Mesenchymal stem cell (in vitro differentiated cells and primary cell): ENCODE results near the gene HOXB3.

Experiments
- DNase-seq: peaks from one replicate; pipeline ENCODE4 v3.0.0-alpha.2; 2013
- H2AFZ ChIP-seq: one replicate; pipeline ENCODE4 v1.6.1; 2013; ENCODE audit warnings: low read depth, mild to moderate bottlenecking, control low read depth, inconsistent platforms, low read length, moderate library complexity
- H2AK5ac ChIP-seq: 2 replicates; pipeline ENCODE4 v1.6.1; 2013; ENCODE audit warnings: low read length, moderate library complexity, mild to moderate bottlenecking, inconsistent platforms; ENCODE audit not compliant: severe bottlenecking
- H2BK120ac ChIP-seq: one replicate; pipeline ENCODE4 v1.6.1; 2013; ENCODE audit warnings: low read depth, mild to moderate bottlenecking, inconsistent platforms, low read length, moderate library complexity
- H2BK12ac ChIP-seq, 2 experiments: one replicate each; pipeline ENCODE4 v1.6.1; 2013; ENCODE audit warnings: inconsistent platforms in 2 of 2, low read length in 2 of 2, mild to moderate bottlenecking in 2 of 2, moderate library complexity in 2 of 2, control low read depth in 1 of 2
- H2BK15ac ChIP-seq: one replicate; pipeline ENCODE4 v1.6.1; 2013; ENCODE audit warnings: mild to moderate bottlenecking, low read depth, inconsistent platforms; ENCODE audit not compliant: poor library complexity, severe bottlenecking
- H2BK5ac ChIP-seq: 2 replicates; pipeline ENCODE4 v1.6.1; 2013; ENCODE audit warnings: low read depth, mild to moderate bottlenecking, low read length, control low read depth, inconsistent platforms; ENCODE audit not compliant: poor library complexity, severe bottlenecking
- H3K14ac ChIP-seq, 2 experiments: one replicate each; pipeline ENCODE4 v1.6.1; 2013; ENCODE audit warnings: inconsistent platforms in 2 of 2, low read length in 2 of 2, control low read depth in 1 of 2, mild to moderate bottlenecking in 1 of 2, moderate library complexity in 1 of 2
- H3K18ac ChIP-seq, 2 experiments: one replicate each; pipeline ENCODE4 v1.6.1; 2013; ENCODE audit warnings: inconsistent platforms in 2 of 2, low read length in 2 of 2, control low read depth in 1 of 2, low read depth in 1 of 2, mild to moderate bottlenecking in 1 of 2
- H3K23ac ChIP-seq, 2 experiments: one replicate each; pipeline ENCODE4 v1.6.1; 2013; ENCODE audit warnings: inconsistent platforms in 2 of 2, low read length in 2 of 2, mild to moderate bottlenecking in 2 of 2, moderate library complexity in 2 of 2, control low read depth in 1 of 2
- H3K27ac ChIP-seq: 2 replicates; pipeline ENCODE4 v1.5.1; 2013; ENCODE audit warnings: mild to moderate bottlenecking, moderate library complexity, low read length, control low read depth, inconsistent platforms; ENCODE audit not compliant: poor library complexity, severe bottlenecking
- H3K27me3 ChIP-seq, 2 experiments: 2 replicates each; pipeline versions ENCODE4 v1.6.1 to v1.7.0; 2013; ENCODE audit warnings: low read length in 2 of 2, mild to moderate bottlenecking in 2 of 2, moderate library complexity in 2 of 2, control low read depth in 1 of 2, inconsistent platforms in 1 of 2; ENCODE audit not compliant: control insufficient read depth in 1 of 2, insufficient read depth in 1 of 2
- H3K36me3 ChIP-seq, 2 experiments: 2 replicates each; pipeline versions ENCODE4 v1.6.1 to v1.7.0; 2013; ENCODE audit warnings: low read length in 2 of 2, control low read depth in 1 of 2, inconsistent platforms in 1 of 2, low read depth in 1 of 2, mild to moderate bottlenecking in 1 of 2; ENCODE audit not compliant: insufficient read depth in 2 of 2, control insufficient read depth in 1 of 2
- H3K4ac ChIP-seq, 2 experiments: one replicate each; pipeline ENCODE4 v1.6.1; 2013; ENCODE audit warnings: inconsistent platforms in 2 of 2, low read length in 2 of 2, mild to moderate bottlenecking in 2 of 2, moderate library complexity in 2 of 2, control low read depth in 1 of 2, low read depth in 1 of 2
- H3K4me1 ChIP-seq: 2 replicates; pipeline ENCODE4 v1.6.1; 2013; ENCODE audit warnings: low read depth, low read length, control low read depth; ENCODE audit not compliant: control insufficient read depth, insufficient read depth
- H3K4me2 ChIP-seq: 2 replicates; pipeline ENCODE4 v1.6.1; 2013; ENCODE audit warnings: low read length, mild to moderate bottlenecking, inconsistent platforms; ENCODE audit not compliant: poor library complexity, severe bottlenecking
- H3K4me3 ChIP-seq, 2 experiments: 2 replicates each; pipeline versions ENCODE4 v1.5.1 to v1.7.0; 2013; ENCODE audit warnings: low read length in 2 of 2, mild to moderate bottlenecking in 2 of 2, control low read depth in 1 of 2, low read depth in 1 of 2; ENCODE audit not compliant: insufficient read depth in 1 of 2
- H3K79me1 ChIP-seq: replicated peaks from 2 replicates; pipeline ENCODE4 v1.6.1; 2013; ENCODE audit warnings: mild to moderate bottlenecking, control low read depth, low read length, inconsistent platforms; ENCODE audit not compliant: poor library complexity, severe bottlenecking
- H3K9ac ChIP-seq: 2 replicates; pipeline ENCODE4 v1.7.0; 2013; ENCODE audit warnings: mild to moderate bottlenecking, low read length, moderate library complexity
- H3K9me3 ChIP-seq: 2 replicates; pipeline ENCODE4 v1.7.0; 2013; ENCODE audit warnings: mild to moderate bottlenecking, low read length; ENCODE audit not compliant: control insufficient read depth
- H4K8ac ChIP-seq: one replicate; pipeline ENCODE4 v1.6.1; 2013; ENCODE audit warnings: inconsistent platforms, mild to moderate bottlenecking, low read length, moderate library complexity
- H4K91ac ChIP-seq: one replicate; pipeline ENCODE4 v1.6.1; 2013; ENCODE audit warnings: mild to moderate bottlenecking, low read length, inconsistent platforms
- WGBS: methylation state at CpG from one replicate; pipeline ENCODE4 v1.1.7; 2013; ENCODE audit warnings: mixed read lengths; 5-methylcytosine and 5-hydroxymethylcytosine counted together

Gene HOXB3

DNA sequence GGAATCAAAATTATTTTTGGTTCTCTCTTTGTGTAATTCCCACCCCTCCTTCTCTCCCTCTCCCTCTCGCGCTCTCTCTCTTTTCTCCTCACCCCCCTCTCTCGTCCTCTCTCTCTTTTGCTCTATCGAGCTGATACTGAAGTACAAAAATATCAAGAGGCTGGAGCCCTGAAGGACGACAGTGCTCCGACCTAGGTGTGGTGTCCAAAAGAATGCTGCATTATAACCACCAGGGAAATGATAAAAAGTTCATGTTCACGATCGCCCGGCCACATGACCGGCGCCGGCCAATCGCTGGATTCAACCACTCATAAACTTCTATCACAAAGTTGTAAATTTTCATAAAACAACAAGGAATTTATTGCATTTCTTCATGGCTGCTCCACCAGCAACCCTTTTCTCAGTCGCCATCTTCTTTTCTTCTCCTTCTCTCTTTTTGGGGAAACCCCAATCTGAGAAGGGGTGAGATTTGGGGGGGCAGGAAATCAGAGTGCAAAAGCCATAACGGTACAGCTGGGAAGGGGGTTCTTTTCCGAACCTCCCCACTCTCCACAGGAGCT lies 14.8 kb upstream of the HOXB3 start, which contains the start of gene HOXB6:
TSS of gene HOXB6 (minus strand) at position 217 of the 560 bp plus-strand sequence. CDS start 6,836 bp downstream, outside the sequence.
- peak; percentile 89 for DNase-seq
- Histone ChIP-seq H3K79me1 (peaks cover 14% of the 10 kb centered on the region), H3K4me2 (peak within 1 kb of the TSS; percentile 91), H3K18ac (peak within 1 kb of the TSS; percentile 93 to 94), H4K91ac (peak within 1 kb of the TSS; percentile 71), H2BK15ac (peak within 1 kb of the TSS; percentile 80), H2AK5ac (peak within 1 kb of the TSS; percentile 84), H3K27me3 (peaks cover 0 to 7% of the 10 kb centered on the region in 2 experiments), H2BK5ac (peak within 1 kb of the TSS; percentile 69), H3K14ac (peak within 1 kb of the TSS; percentile 76 to 96), H2BK120ac (peak within 1 kb of the TSS; percentile 96), H3K4me3 (peak within 1 kb of the TSS; percentile 63 to 92), H3K4me1 (peaks cover 28% of the 10 kb centered on the region), H3K36me3 (peaks cover 5 to 13% of the 10 kb centered on the region in 2 experiments), H4K8ac (no peak within 1 kb of the TSS), H3K27ac (peak within 1 kb of the TSS; percentile 95), H3K23ac (peak within 1 kb of the TSS; percentile 54 to 55), H2AFZ (no peak within 1 kb of the TSS), H2BK12ac (peak within 1 kb of the TSS; percentile 25 to 98), H3K4ac (peak within 1 kb of the TSS; percentile 61 to 99), H3K9me3 (no peaks in the 10 kb centered on the region), H3K9ac (peak within 1 kb of the TSS; percentile 96)
- WGBS = under 1% methylated on average over 13 of the region's 16 CpGs

DNA sequence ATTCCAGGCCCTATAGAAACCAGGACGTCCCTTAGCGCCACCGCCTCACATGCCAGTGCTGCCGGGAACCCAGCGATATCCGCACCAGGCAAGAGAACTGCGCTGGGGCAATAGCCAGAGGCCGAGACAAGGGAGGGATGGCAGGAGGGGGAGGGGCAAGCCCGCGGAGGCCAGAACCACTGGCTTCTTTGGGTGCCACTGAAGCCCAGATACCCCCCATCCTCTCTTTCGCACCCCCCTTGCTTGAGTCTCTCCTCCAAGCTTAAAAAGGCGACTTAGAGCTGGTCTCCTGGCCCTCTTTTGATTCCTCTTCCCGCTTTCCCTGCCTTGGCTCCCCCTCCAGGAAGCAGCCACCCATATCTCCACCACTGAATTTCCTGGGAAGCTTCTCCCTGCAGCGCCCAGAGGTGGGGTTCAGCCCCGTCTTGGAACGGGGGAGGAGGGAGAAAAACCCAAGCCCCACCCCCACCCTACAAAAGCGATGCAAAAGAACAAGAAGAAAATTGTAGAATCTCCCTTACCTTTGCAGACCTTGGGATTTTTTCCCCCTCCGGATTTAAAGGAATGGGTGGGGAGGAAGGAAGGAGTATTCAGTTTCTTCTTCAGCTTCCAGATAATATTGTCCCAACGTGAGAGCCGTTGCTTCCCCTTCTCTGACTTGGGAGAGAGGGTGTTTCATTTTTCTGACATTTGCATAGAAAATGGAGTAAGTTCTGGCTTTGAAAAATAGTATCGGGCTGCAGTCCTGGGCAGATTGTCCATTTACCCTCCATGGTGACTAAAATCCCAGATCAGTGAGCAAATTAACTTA lies 14.1 kb upstream of the HOXB3 start:
- Histone ChIP-seq H3K14ac (peak overlapping the region; percentile 76 to 96), H2BK5ac (peak overlapping the region; percentile 69), H3K18ac (peak overlapping the region; percentile 91 to 93), H3K36me3 (peaks cover 5 to 13% of the 10 kb centered on the region in 2 experiments), H2BK120ac (peak overlapping the region; percentile 88), H3K9ac (peak overlapping the region; percentile 96), H3K79me1 (peaks cover 10% of the 10 kb centered on the region), H3K9me3 (no peaks in the 10 kb centered on the region), H2BK12ac (peak overlapping the region; percentile 10 to 25), H3K27ac (peak overlapping the region; percentile 95), H3K23ac (peak overlapping the region in 1 of 2 experiments; percentile 54), H3K4me1 (peaks cover 28% of the 10 kb centered on the region), H3K4me2 (peak overlapping the region; percentile 91), H3K4me3 (peak overlapping the region; percentile 63 to 92), H3K27me3 (peaks cover 0 to under 1% of the 10 kb centered on the region in 2 experiments), H3K4ac (peak overlapping the region; percentile 61 to 75), H4K8ac (no peak overlapping the region), H4K91ac (peak overlapping the region; percentile 71), H2BK15ac (peak overlapping the region; percentile 80), H2AFZ (no peak overlapping the region), H2AK5ac (peak overlapping the region; percentile 27)
- peak; percentile 80 for DNase-seq
- 0% methylated on average over 19 of the region's 21 CpGs for whole genome bisulfite sequencing

DNA sequence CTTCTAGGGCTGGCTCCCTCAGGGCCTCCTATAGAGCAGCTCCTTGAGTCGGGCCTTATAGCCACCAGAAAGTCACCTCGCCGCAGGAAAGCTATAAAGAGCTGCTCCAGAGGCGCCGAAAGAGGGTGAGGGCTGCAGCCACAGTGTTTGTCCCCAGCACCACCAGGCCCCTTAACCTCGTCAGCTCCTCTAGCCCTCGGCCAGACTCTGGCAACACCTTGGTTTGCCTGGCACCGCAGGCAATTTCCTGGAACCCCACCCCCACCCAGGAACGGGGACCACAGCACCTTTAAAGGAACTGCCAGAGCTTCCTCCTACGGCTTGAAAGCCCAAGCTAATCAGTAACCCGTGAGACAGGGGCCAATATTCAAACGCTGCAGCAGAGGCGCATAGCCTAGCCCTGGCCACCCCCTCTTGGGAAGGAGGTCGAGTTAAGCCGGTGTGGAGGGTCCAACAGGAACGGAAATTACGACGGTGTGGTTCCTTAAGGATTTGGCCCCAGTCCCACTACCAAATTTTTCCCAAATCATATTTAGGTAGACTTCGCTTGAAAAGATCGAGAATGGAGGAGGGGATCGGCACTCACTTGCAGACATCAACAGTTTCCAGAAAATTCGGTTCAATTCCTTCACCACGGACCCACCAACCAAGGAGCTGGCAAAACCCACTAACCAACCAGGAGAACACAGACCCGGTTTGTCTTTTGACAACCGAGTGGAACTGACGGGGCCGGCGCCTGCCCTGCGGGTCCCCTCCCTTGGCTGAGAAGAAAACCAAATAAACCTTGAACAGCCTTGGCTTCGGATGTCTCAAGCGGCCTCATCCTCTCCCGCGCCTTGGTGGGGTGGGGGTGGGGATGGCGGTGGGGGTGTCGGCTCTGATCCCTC lies 11.7 kb upstream of the HOXB3 start:
- Histone ChIP-seq H4K8ac (peak overlapping the region; percentile 56), H3K4me1 (peaks cover 24% of the 10 kb centered on the region), H2BK5ac (no peak overlapping the region), H3K4ac (peak overlapping the region in 1 of 2 experiments; percentile 13), H2BK12ac (peak overlapping the region in 1 of 2 experiments; percentile 42), H2AFZ (no peak overlapping the region), H3K79me1 (peaks cover 4% of the 10 kb centered on the region), H3K4me2 (peak overlapping the region; percentile 91), H3K9me3 (no peaks in the 10 kb centered on the region), H3K9ac (peak overlapping the region; percentile 96), H2BK15ac (no peak overlapping the region), H3K27ac (peak overlapping the region; percentile 68), H2AK5ac (peak overlapping the region; percentile 57), H2BK120ac (peak overlapping the region; percentile 84), H3K4me3 (peak overlapping the region; percentile 61 to 92), H3K23ac (peak overlapping the region; percentile 37 to 94), H3K27me3 (no peaks in the 10 kb centered on the region), H3K18ac (peak overlapping the region; percentile 71 to 78), H3K36me3 (peaks cover 0 to 3% of the 10 kb centered on the region in 2 experiments), H3K14ac (peak overlapping the region; percentile 81 to 87), H4K91ac (peak overlapping the region; percentile 65)
- no peak for DNase-seq
- 2% methylated on average over 30 of the region's 35 CpGs for WGBS
